A549 (cell line): Measurements from ENCODE around the gene DNAH7. TPM values are rescaled to one million over a fixed set of nuclear protein-coding genes. Genes with fewer than 3 reads are reported as not detected.

ENCODE experiments used
- ATAC-seq, 2 experiments: fragments of 200-7000 bp in 1 of 2; fragments of >200 bp in 1 of 2; cut with Nextera tagmentation in 1 of 2; cut with Tn5 transposase in 1 of 2; 3 replicates each; pipeline versions ENCODE4 v1.8.0 to v1.9.1; 2018 to 2020; ENCODE audit warnings: mild to moderate bottlenecking in 1 of 2, moderate library complexity in 1 of 2
- CTCF ChIA-PET: fragments of 300-600 bp; sonication (Branson Sonifier 250); formaldehyde crosslinking; extraction: SDS; loops from one replicate; lab custom pipeline; 2021; ENCODE audit warnings: antibody characterized with exemption, inconsistent platforms; lab: Yijun Ruan, JAX
- POLR2A ChIA-PET: fragments of 350-600 bp; formaldehyde crosslinking; extraction: SDS; loops from one replicate; lab custom pipeline; 2021; ENCODE audit warnings: antibody characterized with exemption, inconsistent platforms; lab: Yijun Ruan, JAX
- DNase-seq, 2 experiments: peaks; one replicate each; pipeline versions ENCODE4 v3.0.0 to v3.0.0-alpha.2; 2011 to 2016; ENCODE audit warnings: low read depth in 1 of 2, low spot score in 1 of 2
- FAIRE-seq: peaks from 2 replicates; lab custom pipeline; 2011; peaks lifted over from hg19 to GRCh38; lab: Jason Lieb, UNC
- H3K27ac ChIP-seq, 2 experiments: fragments of >200 bp; sonication (Bioruptor Twin); formaldehyde crosslinking; 3 replicates each; pipeline ENCODE4 v1.5.1; 2016 to 2017
- H3K4me1 ChIP-seq: fragments of >200 bp; sonication (Bioruptor Twin); formaldehyde crosslinking; 3 replicates; pipeline ENCODE4 v1.6.1; 2016
- H3K4me2 ChIP-seq: fragments of >200 bp; sonication (Bioruptor Twin); formaldehyde crosslinking; 3 replicates; pipeline ENCODE4 v1.6.1; 2016
- H3K4me3 ChIP-seq: fragments of >200 bp; sonication (Bioruptor Twin); formaldehyde crosslinking; 3 replicates; pipeline ENCODE4 v1.5.1; 2016
- H3K9me3 ChIP-seq: fragments of >200 bp; sonication (Bioruptor Twin); formaldehyde crosslinking; 3 replicates; pipeline ENCODE4 v1.6.1; 2016
- ATOH8 ChIP-seq: fragments of 250-450 bp; sonication (Bioruptor Pico); IDR thresholded peaks from 2 replicates; pipeline ENCODE4 v1.5.0; 2020; ENCODE audit warnings: low read depth, mild to moderate bottlenecking, moderate library complexity
- BHLHE40 ChIP-seq: IDR thresholded peaks from 2 replicates; pipeline ENCODE4 v1.6.1; 2012; ENCODE audit warnings: low read depth, low read length, inconsistent platforms
- CHD2 ChIP-seq: fragments of 150-350 bp; IDR thresholded peaks from 2 replicates; pipeline ENCODE4 v1.6.1; 2014; ENCODE audit warnings: low read length; ENCODE audit not compliant: partially characterized antibody
- EHF ChIP-seq: fragments of 250-450 bp; sonication (Bioruptor Pico); IDR thresholded peaks from 2 replicates; pipeline ENCODE4 v1.5.0; 2020; ENCODE audit warnings: mild to moderate bottlenecking
- GATA3 ChIP-seq: IDR thresholded peaks from 2 replicates; pipeline ENCODE4 v1.6.1; 2012; ENCODE audit warnings: borderline replicate concordance
- HES2 ChIP-seq: fragments of >200 bp; sonication (Bioruptor Twin); formaldehyde crosslinking; IDR thresholded peaks from 2 replicates; pipeline ENCODE4 v1.6.1; 2016
- HMGXB4 ChIP-seq: fragments of 250-450 bp; sonication (Bioruptor Pico); IDR thresholded peaks from 2 replicates; pipeline ENCODE4 v1.5.0; 2021; ENCODE audit warnings: mild to moderate bottlenecking, moderate library complexity, borderline replicate concordance
- MAFK ChIP-seq: fragments of 450-650 bp; IDR thresholded peaks from 2 replicates; pipeline ENCODE4 v1.6.1; 2014; ENCODE audit not compliant: partially characterized antibody
- PBX3 ChIP-seq: IDR thresholded peaks from 2 replicates; pipeline ENCODE4 v1.6.1; 2012
- RFX5 ChIP-seq: fragments of 450-650 bp; IDR thresholded peaks from 2 replicates; pipeline ENCODE4 v1.7.1; 2014; ENCODE audit warnings: antibody characterized with exemption, mild to moderate bottlenecking, moderate library complexity
- USF2 ChIP-seq: fragments of 450-650 bp; IDR thresholded peaks from 2 replicates; pipeline ENCODE4 v1.6.1; 2014; ENCODE audit warnings: antibody characterized with exemption
- ZNF302 ChIP-seq: fragments of 250-450 bp; sonication (Bioruptor Pico); IDR thresholded peaks from 2 replicates; pipeline ENCODE4 v1.9.0; 2021; ENCODE audit warnings: inconsistent platforms, mild to moderate bottlenecking, moderate library complexity
- ZSCAN20 ChIP-seq: fragments of 250-450 bp; sonication (Bioruptor Pico); IDR thresholded peaks from 2 replicates; pipeline ENCODE4 v1.8.0; 2022; ENCODE audit warnings: mild to moderate bottlenecking, moderate library complexity
- WGBS: methylation state at CpG from one replicate; pipeline ENCODE4 v1.1.6; 2017; ENCODE audit errors: missing lambda C conversion rate; 5-methylcytosine and 5-hydroxymethylcytosine counted together
- polyA plus RNA-seq, 4 experiments: library from polyadenylated mRNA; depleted of rRNA in 3 of 4; stranded (reverse); fragments of >200 nt; fragmentation: RNase III in 1 of 4; extraction: RNeasy Plus Mini Kit Qiagen cat#74134 plus additional on column Dnase treatment in 1 of 4; gene quantifications; 2 replicates in 3 of 4; 3 replicates in 1 of 4; pipeline ENCODE4 v1.2.3, GENCODE V29; 2011 to 2017

Gene DNAH7
- polyA plus RNA-seq, 2 of the 4 experiments (the other 2 are of a cell fraction), result 0.43 to 1.5 TPM

- ATAC-seq, result no peak
- H3K4me2 ChIP-seq, result no peak overlapping the region
- DNase-seq, result no peak
- H3K4me3 ChIP-seq, result no peak overlapping the region
- H3K4me1 ChIP-seq, result no peaks in the 10 kb centered on the region
- WGBS, result 73% methylated on average over 4 of the region's 4 CpGs
- no peak for FAIRE-seq
- CTCF ChIA-PET, result interaction anchor here (0.9 kb wide), 1 partner anchor 11 kb away, joined by 3 read pairs; no protein-coding TSS in a partner anchor
- POLR2A ChIA-PET, result no interaction called here
- no peak overlapping the region for H3K27ac ChIP-seq
- TF ChIP-seq ZSCAN20 (no peak), GATA3 (no peak), MAFK (no peak)
- no peaks in the 10 kb centered on the region for H3K9me3 ChIP-seq
These were observed 258.1 kb downstream of the DNAH7 start for GRCh38 chr2:195810340-195811098.

GRCh38 chr2:195808189-195808588, 260.4 kb downstream of the DNAH7 start:
- 92% methylated on average over 1 of the region's 1 CpG for WGBS
- CTCF ChIA-PET, result interaction anchor here (0.7 kb wide), 1 partner anchor 56 kb away, joined by 3 read pairs; no protein-coding TSS in a partner anchor
- Histone ChIP-seq H3K4me3 (no peak overlapping the region), H3K27ac (no peak overlapping the region), H3K4me1 (no peaks in the 10 kb centered on the region), H3K9me3 (no peaks in the 10 kb centered on the region), H3K4me2 (no peak overlapping the region)
- TF ChIP-seq BHLHE40 (no peak), RFX5 (no peak), HMGXB4 (CRISPR knock-in tag) (no peak), ZNF302 (CRISPR knock-in tag) (no peak), EHF (no peak), HES2 (no peak), PBX3 (no peak)
- no peak for ATAC-seq
- POLR2A ChIA-PET, result no interaction called here
- FAIRE-seq, result no peak
- DNase-seq, result no peak

GRCh38 chr2:195805283-195805976, 263.2 kb downstream of the DNAH7 start:
- H3K4me1 ChIP-seq, result no peaks in the 10 kb centered on the region
- H3K27ac ChIP-seq, result no peak overlapping the region
- TF ChIP-seq CHD2, result no peak
- TF ChIP-seq ATOH8 (CRISPR knock-in tag), result no peak
- no peak for TF ChIP-seq USF2
- ATAC-seq (no peak), DNase-seq (no peak), FAIRE-seq (no peak)
- H3K4me2 ChIP-seq, result no peak overlapping the region
- ChIA-PET POLR2A (no interaction called here), CTCF (interaction anchor here (0.7 kb wide), 1 partner anchor 46 kb away, joined by 3 read pairs; no protein-coding TSS in a partner anchor)
- H3K4me3 ChIP-seq, result no peak overlapping the region
- H3K9me3 ChIP-seq, result no peaks in the 10 kb centered on the region
- 60% methylated on average over 1 of the region's 1 CpG for WGBS
